Neutrophil (primary cell): ENCODE measurements around the gene SPINT3.

Source experiments
- H3K27ac ChIP-seq: fragments of 200-600 bp; sonication (generic); 2 replicates; pipeline ENCODE4 v1.5.1; 2016; ENCODE audit warnings: mild to moderate bottlenecking, moderate library complexity
- H3K27me3 ChIP-seq: fragments of 200-600 bp; sonication (generic); 2 replicates; pipeline ENCODE4 v1.6.0; 2016; ENCODE audit warnings: mild to moderate bottlenecking
- H3K36me3 ChIP-seq: fragments of 200-600 bp; sonication (generic); 2 replicates; pipeline ENCODE4 v1.5.1; 2017
- H3K4me1 ChIP-seq, 2 experiments: fragments of 200-600 bp in 1 of 2; sonication (generic) in 1 of 2; 1 replicate in 1 of 2; 2 replicates in 1 of 2; pipeline versions ENCODE4 v1.5.1 to v1.6.1; 2013 to 2016; ENCODE audit warnings: low read depth in 1 of 2, low read length in 1 of 2, mild to moderate bottlenecking in 1 of 2, moderate library complexity in 1 of 2; ENCODE audit not compliant: control insufficient read depth in 1 of 2, insufficient read depth in 1 of 2
- H3K4me3 ChIP-seq, 2 experiments: fragments of 200-600 bp in 1 of 2; sonication (generic) in 1 of 2; 1 replicate in 1 of 2; 2 replicates in 1 of 2; pipeline ENCODE4 v1.5.1; 2013 to 2016; ENCODE audit warnings: low read depth in 1 of 2, low read length in 1 of 2, mild to moderate bottlenecking in 1 of 2, moderate library complexity in 1 of 2
- H3K9me3 ChIP-seq: fragments of 200-600 bp; sonication (generic); 2 replicates; pipeline ENCODE4 v1.5.1; 2016
- TF ChIP-seq, protein P1 (sequence below): fragments of 200-600 bp; sonication (generic); IDR thresholded peaks from 2 replicates; pipeline ENCODE4 v1.5.1; 2016; ENCODE audit warnings: antibody characterized with exemption

The SPINT3 gene

DNA sequence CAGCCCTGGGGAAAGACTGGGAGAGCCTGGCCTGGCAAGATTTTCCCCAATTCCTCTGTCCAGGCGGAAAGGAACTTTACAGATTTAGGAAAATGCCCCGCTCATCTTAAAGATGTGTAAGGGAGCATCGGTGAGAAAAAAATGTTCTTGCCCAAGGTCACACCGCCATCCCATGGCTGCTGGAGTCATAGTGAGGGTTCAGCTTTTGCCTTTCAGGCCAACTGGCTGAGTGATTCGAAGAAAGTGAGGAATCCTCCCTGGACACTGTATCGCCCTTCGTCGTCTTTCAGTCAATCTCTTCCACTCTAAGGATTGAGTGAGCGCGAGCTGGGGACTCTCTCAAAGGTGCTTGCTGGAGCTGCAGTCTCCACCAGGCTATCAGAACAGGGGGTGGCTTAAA lies 44.5 kb downstream of the SPINT3 start:
- TF ChIP-seq, protein P1, sequence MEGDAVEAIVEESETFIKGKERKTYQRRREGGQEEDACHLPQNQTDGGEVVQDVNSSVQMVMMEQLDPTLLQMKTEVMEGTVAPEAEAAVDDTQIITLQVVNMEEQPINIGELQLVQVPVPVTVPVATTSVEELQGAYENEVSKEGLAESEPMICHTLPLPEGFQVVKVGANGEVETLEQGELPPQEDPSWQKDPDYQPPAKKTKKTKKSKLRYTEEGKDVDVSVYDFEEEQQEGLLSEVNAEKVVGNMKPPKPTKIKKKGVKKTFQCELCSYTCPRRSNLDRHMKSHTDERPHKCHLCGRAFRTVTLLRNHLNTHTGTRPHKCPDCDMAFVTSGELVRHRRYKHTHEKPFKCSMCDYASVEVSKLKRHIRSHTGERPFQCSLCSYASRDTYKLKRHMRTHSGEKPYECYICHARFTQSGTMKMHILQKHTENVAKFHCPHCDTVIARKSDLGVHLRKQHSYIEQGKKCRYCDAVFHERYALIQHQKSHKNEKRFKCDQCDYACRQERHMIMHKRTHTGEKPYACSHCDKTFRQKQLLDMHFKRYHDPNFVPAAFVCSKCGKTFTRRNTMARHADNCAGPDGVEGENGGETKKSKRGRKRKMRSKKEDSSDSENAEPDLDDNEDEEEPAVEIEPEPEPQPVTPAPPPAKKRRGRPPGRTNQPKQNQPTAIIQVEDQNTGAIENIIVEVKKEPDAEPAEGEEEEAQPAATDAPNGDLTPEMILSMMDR, result no peak
- peaks cover 97% of the 10 kb centered on the region for H3K27me3 ChIP-seq
- H3K4me3 ChIP-seq, result no peak overlapping the region

DNA sequence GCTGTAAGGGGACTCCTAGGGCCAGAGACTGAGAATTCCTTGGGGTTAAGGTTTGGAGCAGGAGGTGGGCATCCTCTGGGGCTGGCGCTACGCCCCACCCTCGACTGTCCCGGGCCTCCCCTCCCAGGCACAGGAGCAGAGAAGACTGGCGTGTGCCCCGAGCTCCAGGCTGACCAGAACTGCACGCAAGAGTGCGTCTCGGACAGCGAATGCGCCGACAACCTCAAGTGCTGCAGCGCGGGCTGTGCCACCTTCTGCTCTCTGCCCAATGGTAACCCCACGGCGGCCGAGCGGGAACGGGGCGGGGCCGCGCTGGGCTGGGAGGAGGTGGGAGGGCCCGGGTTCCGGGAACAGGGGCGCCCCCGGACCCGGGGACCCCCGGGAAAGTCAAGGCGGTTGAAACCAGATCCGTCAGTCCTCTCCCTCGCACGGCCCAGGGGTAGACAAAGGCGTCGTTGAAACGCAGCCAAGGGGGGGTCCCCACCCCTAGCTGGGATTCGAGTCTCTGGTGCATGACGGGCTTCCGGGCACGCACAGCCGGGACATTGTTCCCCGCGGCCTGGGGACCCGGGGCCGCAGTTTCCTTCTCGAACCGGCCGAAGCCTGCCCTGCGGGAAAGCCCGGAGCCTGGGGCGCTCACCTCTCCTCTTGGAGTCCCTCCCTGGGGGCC lies 45.0 kb downstream of the SPINT3 start:
- no peak overlapping the region for H3K4me3 ChIP-seq
- peaks cover 94% of the 10 kb centered on the region for H3K27me3 ChIP-seq

More for the DNA sequence above, 44.5 kb downstream of the SPINT3 start:
- no peaks in the 10 kb centered on the region for H3K9me3 ChIP-seq
- H3K4me1 ChIP-seq, result peaks cover 0 to 12% of the 10 kb centered on the region in 2 experiments
- H3K36me3 ChIP-seq, result no peaks in the 10 kb centered on the region
- no peak overlapping the region for H3K27ac ChIP-seq

DNA sequence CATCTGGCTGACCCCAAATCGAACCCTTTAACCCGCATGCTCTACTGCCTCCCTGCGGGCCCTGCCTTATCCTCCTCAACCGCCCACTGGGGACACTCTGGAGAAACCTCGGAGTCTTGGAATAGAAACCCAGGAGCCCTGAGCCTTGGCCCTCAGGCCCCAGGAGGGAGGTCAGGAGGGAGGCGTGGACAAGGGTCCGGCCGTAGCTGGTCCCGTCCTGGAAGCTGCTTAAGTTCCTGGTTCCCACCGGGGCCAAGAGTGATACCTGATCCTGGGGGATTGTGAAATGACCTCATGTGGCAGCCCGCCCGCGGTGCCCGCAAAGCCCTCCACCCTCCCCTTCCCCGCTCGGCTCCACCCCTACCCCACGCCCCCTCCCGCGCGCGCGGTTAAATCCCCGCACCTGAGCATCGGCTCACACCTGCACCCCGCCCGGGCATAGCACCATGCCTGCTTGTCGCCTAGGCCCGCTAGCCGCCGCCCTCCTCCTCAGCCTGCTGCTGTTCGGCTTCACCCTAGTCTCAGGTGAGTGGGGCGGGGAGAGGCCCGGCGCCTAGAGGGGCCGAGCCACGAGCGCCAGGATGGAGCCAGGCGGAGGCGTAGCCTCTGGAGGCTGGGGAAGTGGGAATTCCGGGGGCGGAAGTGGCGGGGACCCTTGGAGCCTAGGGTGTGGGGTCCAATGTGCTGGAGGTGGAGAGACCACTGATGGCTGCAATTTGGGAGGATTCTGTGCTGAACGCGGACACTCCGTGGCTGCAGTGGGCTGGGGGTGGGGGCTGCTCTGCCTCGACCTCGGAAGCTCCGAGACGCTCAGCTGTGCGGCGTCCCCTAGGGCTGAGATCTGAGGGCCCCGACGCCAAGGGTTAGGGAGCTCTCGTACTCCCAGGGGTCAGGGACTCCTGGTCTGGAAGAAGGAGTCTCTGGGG lies 45.8 kb downstream of the SPINT3 start, which contains the start of gene WFDC2:
Gene WFDC2, plus strand, starts transcription at position 418 of the 926 bp plus-strand sequence. Its CDS starts 29 bp downstream, at position 447.
- no peak within 1 kb of the TSS for H3K27ac ChIP-seq
- H3K4me3 ChIP-seq, result no peak within 1 kb of the TSS
- no peaks in the 10 kb centered on the region for H3K9me3 ChIP-seq
- H3K4me1 ChIP-seq, result peaks cover 0 to 12% of the 10 kb centered on the region in 2 experiments
- H3K27me3 ChIP-seq, result peaks cover 94% of the 10 kb centered on the region
- TF ChIP-seq, protein P1, result no peak
- H3K36me3 ChIP-seq, result no peaks in the 10 kb centered on the region

More for the DNA sequence above, 45.0 kb downstream of the SPINT3 start:
- Histone ChIP-seq H3K9me3 (no peaks in the 10 kb centered on the region), H3K36me3 (no peaks in the 10 kb centered on the region), H3K27ac (no peak overlapping the region), H3K4me1 (peaks cover 0 to 12% of the 10 kb centered on the region in 2 experiments)
- TF ChIP-seq, protein P1, result no peak

DNA sequence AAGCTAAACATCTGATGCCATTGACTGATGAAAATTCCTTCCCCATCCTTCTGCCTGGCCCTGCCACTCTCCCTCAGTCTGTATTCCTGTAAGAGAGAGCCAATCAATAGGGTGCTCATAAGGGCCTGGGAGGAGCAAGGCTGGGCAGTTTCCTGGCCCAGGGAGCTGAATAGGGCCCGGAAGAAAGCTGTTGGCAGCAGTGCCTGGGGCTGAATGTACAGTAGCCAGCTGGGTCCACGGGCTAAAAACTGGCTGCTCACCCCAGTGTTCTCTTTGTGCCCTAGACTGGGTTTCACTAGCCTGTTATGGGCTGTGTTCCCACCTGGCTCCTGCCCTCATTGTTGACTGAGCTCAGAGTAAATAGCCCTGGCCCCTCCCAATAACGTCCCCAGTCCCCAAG lies 47.6 kb downstream of the SPINT3 start:
- no peak overlapping the region for H3K27ac ChIP-seq
- H3K27me3 ChIP-seq, result peaks cover 87% of the 10 kb centered on the region
- no peaks in the 10 kb centered on the region for H3K9me3 ChIP-seq
- H3K36me3 ChIP-seq, result no peaks in the 10 kb centered on the region
- peaks cover 0 to 12% of the 10 kb centered on the region in 2 experiments for H3K4me1 ChIP-seq
- TF ChIP-seq, protein P1, result no peak
- H3K4me3 ChIP-seq, result no peak overlapping the region

DNA sequence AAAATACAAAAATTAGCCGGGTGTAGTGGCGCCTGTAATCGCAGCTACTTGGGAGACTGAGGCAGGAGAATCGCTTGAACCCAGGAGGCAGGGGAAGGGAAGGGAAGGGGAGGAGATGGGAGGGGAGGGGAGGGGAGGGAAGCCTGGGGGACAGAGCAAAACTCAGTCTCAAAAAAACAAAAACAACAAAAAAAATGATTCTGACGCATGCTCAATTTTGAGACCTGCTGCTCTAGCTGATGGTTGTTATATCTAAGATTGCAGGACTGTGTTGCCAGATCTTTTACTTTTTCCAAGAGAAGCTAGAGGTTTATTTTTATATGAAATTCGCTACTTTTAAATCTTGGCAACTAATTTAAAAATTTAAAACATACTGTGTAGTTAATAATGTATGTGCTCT lies 48.2 kb downstream of the SPINT3 start:
- Histone ChIP-seq H3K4me3 (no peak overlapping the region), H3K9me3 (no peaks in the 10 kb centered on the region), H3K27ac (no peak overlapping the region), H3K27me3 (peaks cover 80% of the 10 kb centered on the region), H3K36me3 (no peaks in the 10 kb centered on the region), H3K4me1 (peaks cover 0 to 12% of the 10 kb centered on the region in 2 experiments)
- TF ChIP-seq, protein P1, result no peak
